Large intestine (tissue), 3 donors: ENCODE results near the gene DCN. TPM values are rescaled to one million over a fixed set of nuclear protein-coding genes. Genes with fewer than 3 reads are reported as not detected.
A peak's percentile ranks its signal among the peaks of the same experiment; 100 is the strongest.

Experiments
- DNase-seq, 2 donors: peaks; one replicate each; pipeline versions ENCODE4 v3.0.0 to v3.0.0-alpha.2; 2013
- H3K27ac ChIP-seq: one replicate; pipeline ENCODE4 v1.5.1; 2013; ENCODE audit warnings: low read length
- H3K27me3 ChIP-seq: 2 replicates; pipeline ENCODE4 v1.6.1; 2013; ENCODE audit warnings: low read length; ENCODE audit not compliant: control insufficient read depth, insufficient read depth
- H3K36me3 ChIP-seq: 2 replicates; pipeline ENCODE4 v1.6.1; 2013; ENCODE audit warnings: low read length; ENCODE audit not compliant: control insufficient read depth, insufficient read depth
- H3K4me1 ChIP-seq: one replicate; pipeline ENCODE4 v1.6.1; 2013; ENCODE audit warnings: low read length; ENCODE audit not compliant: control insufficient read depth, insufficient read depth
- H3K4me3 ChIP-seq: one replicate; pipeline ENCODE4 v1.5.1; 2013; ENCODE audit warnings: low read length
- H3K9me3 ChIP-seq: one replicate; pipeline ENCODE4 v1.6.1; 2013; ENCODE audit warnings: mild to moderate bottlenecking, low read depth, low read length, moderate library complexity; ENCODE audit not compliant: control insufficient read depth
- WGBS: methylation state at CpG from one replicate; pipeline ENCODE4 v1.1.5; 2013; ENCODE audit warnings: low lambda C conversion rate; ENCODE audit not compliant: insufficient coverage; 5-methylcytosine and 5-hydroxymethylcytosine counted together
- polyA plus RNA-seq: library from polyadenylated mRNA; unstranded; fragments of 120-200 nt; gene quantifications from one replicate; pipeline ENCODE4 v1.2.1, GENCODE V29; 2013

Gene DCN
- polyA plus RNA-seq, 1 donor = 568 TPM

- Histone ChIP-seq H3K4me3 (no peak overlapping the region), H3K4me1 (peaks cover 4% of the 10 kb centered on the region), H3K27ac (no peak overlapping the region), H3K27me3 (no peaks in the 10 kb centered on the region), H3K36me3 (no peaks in the 10 kb centered on the region), H3K9me3 (peaks cover 9% of the 10 kb centered on the region)
- 83% methylated on average over 2 of the region's 2 CpGs for WGBS
- DNase-seq = no peak
Measured at GRCh38 chr12:91191513-91192111, 9.0 kb upstream of the DCN start.

- WGBS = 100% methylated on average over 3 of the region's 3 CpGs
- no peak overlapping the region for H3K4me3 ChIP-seq
- DNase-seq = no peak
- no peaks in the 10 kb centered on the region for H3K36me3 ChIP-seq
- no peaks in the 10 kb centered on the region for H3K27me3 ChIP-seq
- H3K9me3 ChIP-seq = no peaks in the 10 kb centered on the region
- H3K4me1 ChIP-seq = peaks cover 5% of the 10 kb centered on the region
- H3K27ac ChIP-seq = no peak overlapping the region
Measured at GRCh38 chr12:91189516-91189915, 6.9 kb upstream of the DCN start.

- H3K36me3 ChIP-seq = no peaks in the 10 kb centered on the region
- no peak overlapping the region for H3K27ac ChIP-seq
- peaks cover 5% of the 10 kb centered on the region for H3K4me1 ChIP-seq
- no peak overlapping the region for H3K4me3 ChIP-seq
- DNase-seq = no peak
- H3K9me3 ChIP-seq = no peaks in the 10 kb centered on the region
- H3K27me3 ChIP-seq = no peaks in the 10 kb centered on the region
Measured at GRCh38 chr12:91188778-91189177, 6.2 kb upstream of the DCN start.

GRCh38 chr12:91186156-91186555 is 3.5 kb upstream of the DCN start:
- 67% methylated on average over 1 of the region's 2 CpGs for WGBS
- Histone ChIP-seq H3K27me3 (no peaks in the 10 kb centered on the region), H3K9me3 (no peaks in the 10 kb centered on the region), H3K36me3 (no peaks in the 10 kb centered on the region), H3K4me3 (no peak overlapping the region), H3K4me1 (peaks cover 5% of the 10 kb centered on the region), H3K27ac (peak overlapping the region; percentile 30)
- DNase-seq = peak; percentile 70 to 85

- WGBS = no CpG with 5 or more reads among the region's 1 CpG
- no peaks in the 10 kb centered on the region for H3K27me3 ChIP-seq
- H3K4me3 ChIP-seq = no peak overlapping the region
- H3K9me3 ChIP-seq = no peaks in the 10 kb centered on the region
- DNase-seq = no peak
- H3K27ac ChIP-seq = no peak overlapping the region
- no peaks in the 10 kb centered on the region for H3K36me3 ChIP-seq
- peaks cover 5% of the 10 kb centered on the region for H3K4me1 ChIP-seq
Measured at GRCh38 chr12:91185421-91185820, 2.8 kb upstream of the DCN start.

GRCh38 chr12:91183551-91183950 is 934 bp upstream of the DCN start:
- no peak for DNase-seq
- H3K4me3 ChIP-seq = no peak overlapping the region
- no peak overlapping the region for H3K27ac ChIP-seq
- no CpG with 5 or more reads among the region's 2 CpGs for WGBS
- no peaks in the 10 kb centered on the region for H3K9me3 ChIP-seq
- no peaks in the 10 kb centered on the region for H3K27me3 ChIP-seq
- no peaks in the 10 kb centered on the region for H3K36me3 ChIP-seq
- H3K4me1 ChIP-seq = peaks cover 5% of the 10 kb centered on the region

GRCh38 chr12:91180582-91181395 is 1.8 kb downstream of the DCN start:
- WGBS = 27% methylated on average over 2 of the region's 4 CpGs
- Histone ChIP-seq H3K4me3 (peak overlapping the region; percentile 32), H3K27ac (peak overlapping the region; percentile 32), H3K36me3 (no peaks in the 10 kb centered on the region), H3K9me3 (no peaks in the 10 kb centered on the region), H3K4me1 (no peaks in the 10 kb centered on the region), H3K27me3 (no peaks in the 10 kb centered on the region)
- DNase-seq = peak in 1 of 2 donors; percentile 20

- H3K4me3 ChIP-seq = peak overlapping the region; percentile 32
- WGBS = 78% methylated on average over 5 of the region's 5 CpGs
- no peaks in the 10 kb centered on the region for H3K36me3 ChIP-seq
- no peaks in the 10 kb centered on the region for H3K9me3 ChIP-seq
- no peak for DNase-seq
- H3K27ac ChIP-seq = peak overlapping the region; percentile 32
- no peaks in the 10 kb centered on the region for H3K4me1 ChIP-seq
- H3K27me3 ChIP-seq = no peaks in the 10 kb centered on the region
Measured at GRCh38 chr12:91179966-91180561, 2.6 kb downstream of the DCN start.

GRCh38 chr12:91179315-91179714 is 3.3 kb downstream of the DCN start:
- DNase-seq = no peak
- Histone ChIP-seq H3K4me1 (no peaks in the 10 kb centered on the region), H3K36me3 (no peaks in the 10 kb centered on the region), H3K4me3 (no peak overlapping the region), H3K27ac (peak overlapping the region; percentile 32), H3K9me3 (no peaks in the 10 kb centered on the region), H3K27me3 (no peaks in the 10 kb centered on the region)
- WGBS = 45% methylated on average over 5 of the region's 7 CpGs

GRCh38 chr12:91178781-91179180 is 3.8 kb downstream of the DCN start:
- no peaks in the 10 kb centered on the region for H3K27me3 ChIP-seq
- no peaks in the 10 kb centered on the region for H3K36me3 ChIP-seq
- WGBS = 100% methylated on average over 1 of the region's 1 CpG
- no peak overlapping the region for H3K4me3 ChIP-seq
- H3K27ac ChIP-seq = peak overlapping the region; percentile 32
- no peak for DNase-seq
- no peaks in the 10 kb centered on the region for H3K9me3 ChIP-seq
- no peaks in the 10 kb centered on the region for H3K4me1 ChIP-seq
